Type B pancreatic cell (in vitro differentiated cells): ENCODE data around the gene TICAM1. TPM values are rescaled to one million over a fixed set of nuclear protein-coding genes. Genes with fewer than 3 reads are reported as not detected.
A peak's percentile ranks its signal among the peaks of the same experiment; 100 is the strongest.
"Not testable (repeated sequence)": the region's sequence is repeated elsewhere in the genome, so short reads cannot be mapped to it uniquely, and the experiment has no call there.

Experiments used
- DNase-seq: peaks from one replicate; pipeline ENCODE4 v3.0.0; 2021; ENCODE audit warnings: mixed read lengths; ENCODE audit not compliant: unreplicated experiment; ENCODE audit errors: extremely low spot score
- H3K27ac Mint-ChIP-seq: 2 replicates; pipeline ENCODE4 v1.8.0; 2021; ENCODE audit warnings: mild to moderate bottlenecking, mixed read lengths
- H3K27me3 Mint-ChIP-seq: 2 replicates; pipeline ENCODE4 v1.8.0; 2021; ENCODE audit warnings: mixed read lengths
- H3K36me3 Mint-ChIP-seq: 2 replicates; pipeline ENCODE4 v1.8.0; 2021; ENCODE audit warnings: mixed read lengths
- H3K4me1 Mint-ChIP-seq: one replicate; pipeline ENCODE4 v1.8.0; 2021; ENCODE audit warnings: mixed read lengths; ENCODE audit not compliant: unreplicated experiment
- H3K4me3 Mint-ChIP-seq: 2 replicates; pipeline ENCODE4 v1.8.0; 2021; ENCODE audit warnings: mild to moderate bottlenecking, mixed read lengths
- H3K9me3 Mint-ChIP-seq: 2 replicates; pipeline ENCODE4 v1.8.0; 2021; ENCODE audit warnings: mixed read lengths
- CTCF ChIP-seq: fragments of 200-600 bp; sonication (generic); conservative IDR thresholded peaks from 2 replicates; pipeline ENCODE4 v1.5.0; 2021; ENCODE audit warnings: antibody characterized with exemption, mild to moderate bottlenecking
- total RNA-seq: library from RNA; stranded (reverse); gene quantifications from 2 replicates; pipeline ENCODE4 v1.2.1, GENCODE V29; 2021; ENCODE audit warnings: low replicate concordance

The TICAM1 gene
- total RNA-seq, 1 donor from 2014 or later = 8.3 TPM

- H3K4me1 Mint-ChIP-seq = peaks cover 14% of the 10 kb centered on the region
- peaks cover 5% of the 10 kb centered on the region for H3K36me3 Mint-ChIP-seq
- no peaks in the 10 kb centered on the region for H3K27me3 Mint-ChIP-seq
- H3K9me3 Mint-ChIP-seq = no peaks in the 10 kb centered on the region
- no peak for TF ChIP-seq CTCF
- peak overlapping the region; percentile 68 for H3K27ac Mint-ChIP-seq
- DNase-seq = no peak
- peak overlapping the region; percentile 76 for H3K4me3 Mint-ChIP-seq
Measured at GRCh38 chr19:4832776-4833175, 1.3 kb upstream of the TICAM1 start.

- peak overlapping the region; percentile 84 for H3K27ac Mint-ChIP-seq
Measured at GRCh38 chr19:4831979-4832340, 448 bp upstream of the TICAM1 start.

GRCh38 chr19:4830768-4831265 is 695 bp downstream of the TICAM1 start:
- DNase-seq = no peak
- Mint-ChIP-seq H3K4me1 (peaks cover 14% of the 10 kb centered on the region), H3K27ac (peak overlapping the region; percentile 91), H3K36me3 (no peaks in the 10 kb centered on the region), H3K27me3 (no peaks in the 10 kb centered on the region), H3K9me3 (no peaks in the 10 kb centered on the region), H3K4me3 (peak overlapping the region; percentile 90)
- TF ChIP-seq CTCF = no peak

More at GRCh38 chr19:4831979-4832340, 448 bp upstream of the TICAM1 start:
- DNase-seq, H3K9me3 Mint-ChIP-seq, H3K27me3 Mint-ChIP-seq, H3K36me3 Mint-ChIP-seq: not testable (repeated sequence)
- H3K4me1 Mint-ChIP-seq = peaks cover 14% of the 10 kb centered on the region
- peak overlapping the region; percentile 90 for H3K4me3 Mint-ChIP-seq

GRCh38 chr19:4830332-4830731 is 1.2 kb downstream of the TICAM1 start:
- Mint-ChIP-seq H3K9me3 (no peaks in the 10 kb centered on the region), H3K27ac (peak overlapping the region; percentile 91), H3K36me3 (no peaks in the 10 kb centered on the region), H3K4me3 (peak overlapping the region; percentile 90), H3K4me1 (peaks cover 14% of the 10 kb centered on the region), H3K27me3 (no peaks in the 10 kb centered on the region)
- no peak for DNase-seq
- TF ChIP-seq CTCF = no peak

GRCh38 chr19:4829001-4829712 is 2.4 kb downstream of the TICAM1 start:
- H3K4me3 Mint-ChIP-seq = peak overlapping the region; percentile 77
- no peaks in the 10 kb centered on the region for H3K27me3 Mint-ChIP-seq
- no peak for TF ChIP-seq CTCF
- no peaks in the 10 kb centered on the region for H3K36me3 Mint-ChIP-seq
- H3K27ac Mint-ChIP-seq = peak overlapping the region; percentile 76
- no peaks in the 10 kb centered on the region for H3K9me3 Mint-ChIP-seq
- H3K4me1 Mint-ChIP-seq = peaks cover 14% of the 10 kb centered on the region
- DNase-seq = no peak

GRCh38 chr19:4823577-4823976 is 7.9 kb downstream of the TICAM1 start:
- Mint-ChIP-seq H3K4me1 (no peaks in the 10 kb centered on the region), H3K36me3 (no peaks in the 10 kb centered on the region), H3K9me3 (no peaks in the 10 kb centered on the region), H3K4me3 (no peak overlapping the region), H3K27ac (no peak overlapping the region), H3K27me3 (no peaks in the 10 kb centered on the region)
- no peak for TF ChIP-seq CTCF
- no peak for DNase-seq

- not testable (repeated sequence) for H3K27ac Mint-ChIP-seq, H3K36me3 Mint-ChIP-seq, H3K27me3 Mint-ChIP-seq, H3K9me3 Mint-ChIP-seq, H3K4me1 Mint-ChIP-seq, DNase-seq, H3K4me3 Mint-ChIP-seq
Measured at GRCh38 chr19:4822354-4822753, 9.2 kb downstream of the TICAM1 start.
